HCT116 (cell line): ENCODE data around the gene GALNT7. TPM values are rescaled to one million over a fixed set of nuclear protein-coding genes. Genes with fewer than 3 reads are reported as not detected.

Experiments
- ATAC-seq: fragments of 200-7000 bp; cut with Tn5 transposase; 2 replicates; pipeline ENCODE4 v1.9.1; 2020; ENCODE audit warnings: mild to moderate bottlenecking, moderate library complexity
- BruUV-seq: library from RNA; stranded (reverse); fragments of 400-500 nt; replicated peaks from 2 replicates; lab custom pipeline; 2021; lab: Mats Ljungman, UMichigan
- CTCF ChIA-PET: fragments of 300-600 bp; sonication (Branson Sonifier 250); formaldehyde crosslinking; loops from one replicate; lab custom pipeline; 2021; ENCODE audit warnings: antibody characterized with exemption; lab: Charles Lee
- POLR2A ChIA-PET: fragments of 300-600, 350-600 bp; sonication (Branson Sonifier 250); formaldehyde crosslinking; loops from one replicate; lab custom pipeline; 2021; ENCODE audit warnings: antibody characterized with exemption; lab: Charles Lee
- RAD21 ChIA-PET, 2 experiments: fragments of 300-600 bp; sonication (Branson Sonifier 250); formaldehyde crosslinking; loops; one replicate each; lab custom pipeline; 2023; ENCODE audit warnings: low total read pairs in 2 of 2; ENCODE audit not compliant: uncharacterized antibody in 2 of 2, unreplicated experiment in 2 of 2, low non-redundant PET in 1 of 2; lab: Charles Lee
- DNase-seq: peaks from one replicate; pipeline ENCODE4 v3.0.0-alpha.2; 2010; ENCODE audit warnings: low read depth, low spot score
- H2AFZ ChIP-seq: fragments of 200-600 bp; shearing (Covaris generic), sonication (generic); 2 replicates; pipeline ENCODE4 v1.6.1; 2017; ENCODE audit warnings: low read depth, mixed run types, mixed read lengths, antibody characterized with exemption, low read length; ENCODE audit not compliant: poor library complexity, severe bottlenecking
- H3K27ac ChIP-seq: 2 replicates; pipeline ENCODE4 v1.5.1; 2012; ENCODE audit warnings: low read depth, low read length
- H3K27me3 ChIP-seq: fragments of 200-600 bp; sonication (generic); 2 replicates; pipeline ENCODE4 v1.6.1; 2016; ENCODE audit warnings: mixed run types, low read length, mixed read lengths; ENCODE audit not compliant: insufficient read depth
- H3K36me3 ChIP-seq, 2 experiments: fragments of 200-500 bp in 1 of 2; fragments of 200-600 bp in 1 of 2; sonication (Bioruptor generic) in 1 of 2; sonication (generic) in 1 of 2; 2 replicates each; pipeline versions ENCODE4 v1.5.1 to v1.6.1; 2014 to 2016; ENCODE audit warnings: low read length in 2 of 2, inconsistent platforms in 1 of 2, mixed read lengths in 1 of 2, mixed run types in 1 of 2; ENCODE audit not compliant: insufficient read depth in 2 of 2, control insufficient read depth in 1 of 2
- H3K4me1 ChIP-seq, 2 experiments: fragments of 200-600 bp in 1 of 2; sonication (generic) in 1 of 2; 2 replicates each; pipeline versions ENCODE4 v1.5.1 to v1.6.1; 2012 to 2017; ENCODE audit warnings: low read length in 2 of 2, inconsistent platforms in 1 of 2, mild to moderate bottlenecking in 1 of 2, mixed read lengths in 1 of 2, mixed run types in 1 of 2, moderate library complexity in 1 of 2; ENCODE audit not compliant: insufficient read depth in 2 of 2, control insufficient read depth in 1 of 2
- H3K4me2 ChIP-seq: fragments of 200-600 bp; sonication (generic); 2 replicates; pipeline ENCODE4 v1.6.1; 2017; ENCODE audit warnings: mixed run types, low read length, mixed read lengths
- H3K4me3 ChIP-seq, 2 experiments: fragments of 200-600 bp in 1 of 2; sonication (generic) in 1 of 2; replicated peaks in 1 of 2; 2 replicates each; pipeline ENCODE4 v1.5.1; 2011 to 2016; ENCODE audit warnings: low read length in 2 of 2, control low read depth in 1 of 2, low read depth in 1 of 2, mild to moderate bottlenecking in 1 of 2, mixed read lengths in 1 of 2, mixed run types in 1 of 2
- H3K79me2 ChIP-seq: fragments of 200-600 bp; sonication (generic); 2 replicates; pipeline ENCODE4 v1.6.1; 2017; ENCODE audit warnings: mild to moderate bottlenecking, mixed run types, low read length, moderate library complexity, mixed read lengths; ENCODE audit not compliant: insufficient read depth
- H3K9ac ChIP-seq: fragments of 200-600 bp; sonication (generic); 2 replicates; pipeline ENCODE4 v1.6.1; 2016; ENCODE audit warnings: low read length, mixed read lengths
- H3K9me2 ChIP-seq: fragments of 200-600 bp; sonication (generic), shearing (Covaris generic); 2 replicates; pipeline ENCODE4 v1.6.1; 2017; ENCODE audit warnings: mixed run types, mild to moderate bottlenecking, moderate library complexity; ENCODE audit not compliant: insufficient read depth
- H3K9me3 ChIP-seq, 2 experiments: fragments of 200-500 bp in 1 of 2; fragments of 200-600 bp in 1 of 2; sonication (Bioruptor generic) in 1 of 2; sonication (generic) in 1 of 2; 2 replicates each; pipeline ENCODE4 v1.6.1; 2014 to 2017; ENCODE audit warnings: low read length in 2 of 2, mixed read lengths in 2 of 2, inconsistent platforms in 1 of 2, low read depth in 1 of 2, mild to moderate bottlenecking in 1 of 2, mixed run types in 1 of 2, moderate library complexity in 1 of 2; ENCODE audit not compliant: control insufficient read depth in 1 of 2, insufficient read depth in 1 of 2
- H4K20me1 ChIP-seq: fragments of 200-600 bp; sonication (generic), shearing (Covaris generic); 2 replicates; pipeline ENCODE4 v1.6.1; 2017; ENCODE audit warnings: mixed run types, mild to moderate bottlenecking, moderate library complexity; ENCODE audit not compliant: insufficient read depth
- CEBPB ChIP-seq: IDR thresholded peaks from 2 replicates; pipeline ENCODE4 v1.6.1; 2012; ENCODE audit warnings: low read depth
- CTCF ChIP-seq, 3 experiments: fragments of 200-600 bp in 1 of 3; sonication (generic) in 1 of 3; IDR thresholded peaks in 2 of 3; conservative IDR thresholded peaks in 1 of 3; 2 replicates each; pipeline ENCODE4 v1.5.1; 2012 to 2017; ENCODE audit warnings: low read depth in 2 of 3, low read length in 2 of 3, antibody characterized with exemption in 1 of 3, borderline replicate concordance in 1 of 3, control low read depth in 1 of 3, mild to moderate bottlenecking in 1 of 3, mixed read lengths in 1 of 3, mixed run types in 1 of 3, moderate library complexity in 1 of 3; ENCODE audit not compliant: insufficient read depth in 1 of 3
- ELF1 ChIP-seq: IDR thresholded peaks from 2 replicates; pipeline ENCODE4 v1.6.1; 2012; ENCODE audit warnings: low read depth, borderline replicate concordance
- EZH2 ChIP-seq: fragments of 200-600 bp; sonication (generic); IDR thresholded peaks from 2 replicates; pipeline ENCODE4 v1.6.1; 2017; ENCODE audit warnings: antibody characterized with exemption, mixed run types
- POLR2A ChIP-seq: IDR thresholded peaks from 2 replicates; pipeline ENCODE4 v1.7.0; 2011; ENCODE audit warnings: borderline replicate concordance; ENCODE audit not compliant: insufficient read depth, insufficient read length; ENCODE audit errors: extremely low read depth
- REST ChIP-seq: IDR thresholded peaks from 2 replicates; pipeline ENCODE4 v1.6.1; 2012; ENCODE audit warnings: low read depth
- SP1 ChIP-seq: IDR thresholded peaks from 2 replicates; pipeline ENCODE4 v1.6.1; 2012; ENCODE audit warnings: low read depth
- TCF7L2 ChIP-seq: IDR thresholded peaks from 2 replicates; pipeline ENCODE4 v1.7.0; 2011; ENCODE audit warnings: borderline replicate concordance, inconsistent platforms; ENCODE audit not compliant: insufficient read depth, insufficient read length; ENCODE audit errors: extremely low read depth
- ZFX ChIP-seq: fragments of 450-650 bp; IDR thresholded peaks from 2 replicates; pipeline ENCODE4 v1.6.1; 2017
- intact Hi-C: fragments of 100-400 bp; cut with micrococcal nuclease; formaldehyde crosslinking; loops from 2 replicates; pipeline ENCODE4 v1.10.0; 2022
- total RNA-seq: library from RNA; stranded (reverse); gene quantifications from one replicate; pipeline ENCODE4 v1.2.1, GENCODE V29; 2021; ENCODE audit not compliant: unreplicated experiment

GALNT7 gene
- total RNA-seq, 1 experiment from 2014 or later: 21.3 TPM

- no peaks in the 10 kb centered on the region for H3K4me1 ChIP-seq
- intact Hi-C loops: no loop called here
- no peak overlapping the region for H3K4me3 ChIP-seq
- DNase-seq (no peak), ATAC-seq (no peak)
- H3K79me2 ChIP-seq: no peaks in the 10 kb centered on the region
- H3K27ac ChIP-seq: no peak overlapping the region
- no peak overlapping the region for H3K4me2 ChIP-seq
- BruUV-seq: no TSS peak
- H3K27me3 ChIP-seq: no peaks in the 10 kb centered on the region
- ChIA-PET POLR2A (no interaction called here), CTCF (no interaction called here), RAD21 (no interaction called here)
- H3K9ac ChIP-seq: no peak overlapping the region
- no peaks in the 10 kb centered on the region for H3K36me3 ChIP-seq
- TF ChIP-seq TCF7L2: no peak
- TF ChIP-seq CEBPB: no peak
- TF ChIP-seq SP1: no peak
- TF ChIP-seq REST: no peak
- no peak for TF ChIP-seq EZH2
- TF ChIP-seq ELF1: no peak
- no peak for TF ChIP-seq ZFX
- no peak for TF ChIP-seq CTCF (IDR thresholded peaks at IDR 0.05 in 2 of 3, conservative IDR thresholded peaks at IDR 0.05 in 1 of 3; ENCODE audit: borderline replicate concordance in 1 of 3, insufficient read depth in 1 of 3, low read depth in 2 of 3, low read length in 2 of 3)
- no peak for TF ChIP-seq POLR2A
- H4K20me1 ChIP-seq: no peaks in the 10 kb centered on the region
- H3K9me2 ChIP-seq: no peaks in the 10 kb centered on the region
- no peak overlapping the region for H2AFZ ChIP-seq
- H3K9me3 ChIP-seq: no peaks in the 10 kb centered on the region
Measured at GRCh38 chr4:173160871-173161270, 7.7 kb upstream of the GALNT7 start.
